B cell (primary cell): ENCODE measurements around the gene ESR2. TPM values are rescaled to one million over a fixed set of nuclear protein-coding genes. Genes with fewer than 3 reads are reported as not detected.

Experiments used
- ATAC-seq: fragments of 200-7000 bp; cut with Tn5 transposase; one replicate; pipeline ENCODE4 v1.10.0; 2021; ENCODE audit warnings: low read depth, mild to moderate bottlenecking, moderate number of reproducible peaks, moderate library complexity
- CTCF ChIA-PET: fragments of 350-600 bp; sonication (Branson Sonifier 250); formaldehyde crosslinking; loops from one replicate; lab custom pipeline; 2021; ENCODE audit warnings: antibody characterized with exemption, inconsistent platforms; lab: Charles Lee
- POLR2A ChIA-PET: fragments of 350-600 bp; sonication (Branson Sonifier 250); formaldehyde crosslinking; loops from one replicate; lab custom pipeline; 2021; ENCODE audit warnings: antibody characterized with exemption; lab: Charles Lee
- DNase-seq: peaks from one replicate; pipeline ENCODE4 v3.0.0; 2013
- H2AFZ ChIP-seq: 2 replicates; pipeline ENCODE4 v1.6.1; 2012; ENCODE audit warnings: mild to moderate bottlenecking, low read depth, low read length; ENCODE audit not compliant: insufficient read depth, poor library complexity, severe bottlenecking
- H3K27ac ChIP-seq, 2 donors: 1 replicate in 1 of 2; 2 replicates in 1 of 2; pipeline ENCODE4 v1.5.1; 2012 to 2013; ENCODE audit warnings: low read length in 2 of 2, mild to moderate bottlenecking in 2 of 2, moderate library complexity in 1 of 2
- H3K27me3 ChIP-seq, 4 experiments: fragments of 200-600 bp in 1 of 4; sonication (generic) in 1 of 4; replicated peaks in 1 of 4; 1 replicate in 2 of 4; 2 replicates in 2 of 4; pipeline versions ENCODE4 v1.6.1 to v1.7.0; 2013 to 2016; ENCODE audit warnings: low read length in 3 of 4, mild to moderate bottlenecking in 2 of 4, mixed read lengths in 1 of 4, moderate library complexity in 1 of 4; ENCODE audit not compliant: insufficient read depth in 4 of 4, control insufficient read depth in 3 of 4; ENCODE audit errors: control extremely low read depth in 1 of 4
- H3K36me3 ChIP-seq, 2 experiments: replicated peaks in 1 of 2; 1 replicate in 1 of 2; 2 replicates in 1 of 2; pipeline versions ENCODE4 v1.6.1 to v1.7.1; 2013; ENCODE audit warnings: low read length in 1 of 2; ENCODE audit not compliant: insufficient read depth in 2 of 2, control insufficient read depth in 1 of 2; ENCODE audit errors: control extremely low read depth in 1 of 2, extremely low read depth in 1 of 2
- H3K4me1 ChIP-seq, 2 donors: fragments of 200-600 bp in 1 of 2; sonication (generic) in 1 of 2; 1 replicate in 1 of 2; 2 replicates in 1 of 2; pipeline versions ENCODE4 v1.5.1 to v1.6.1; 2013 to 2017; ENCODE audit warnings: low read length in 2 of 2; ENCODE audit not compliant: control insufficient read depth in 2 of 2, insufficient read depth in 2 of 2
- H3K4me2 ChIP-seq: replicated peaks from 2 replicates; pipeline ENCODE3; 2012; ENCODE audit warnings: mild to moderate bottlenecking, low read depth, low read length; ENCODE audit not compliant: poor library complexity, severe bottlenecking
- H3K4me3 ChIP-seq, 5 experiments: fragments of 200-600 bp in 1 of 5; sonication (generic) in 1 of 5; 1 replicate in 3 of 5; 2 replicates in 2 of 5; pipeline versions ENCODE4 v1.5.1 to v1.7.0; 2011 to 2016; ENCODE audit warnings: low read length in 4 of 5, mild to moderate bottlenecking in 4 of 5, low read depth in 2 of 5, control low read depth in 1 of 5, moderate library complexity in 1 of 5; ENCODE audit not compliant: insufficient read depth in 1 of 5; ENCODE audit errors: control extremely low read depth in 1 of 5, extremely low read depth in 1 of 5
- H3K79me2 ChIP-seq: fragments of 200-600 bp; sonication (generic); one replicate; pipeline ENCODE4 v1.6.0; 2016; ENCODE audit warnings: low read length; ENCODE audit not compliant: control insufficient read depth, insufficient read depth
- H3K9ac ChIP-seq: fragments of 200-600 bp; sonication (generic); 2 replicates; pipeline ENCODE4 v1.6.1; 2017; ENCODE audit warnings: mild to moderate bottlenecking, low read length, moderate library complexity
- H3K9me3 ChIP-seq, 3 donors: one replicate each; pipeline versions ENCODE4 v1.6.1 to v1.7.1; 2013; ENCODE audit warnings: low read length in 2 of 3; ENCODE audit not compliant: control insufficient read depth in 2 of 3, insufficient read depth in 1 of 3; ENCODE audit errors: control extremely low read depth in 1 of 3
- H4K20me1 ChIP-seq: 2 replicates; pipeline ENCODE4 v1.6.0; 2012; ENCODE audit warnings: mild to moderate bottlenecking, low read length; ENCODE audit not compliant: insufficient read depth, control insufficient read depth, poor library complexity, severe bottlenecking
- H3K27ac Mint-ChIP-seq: one replicate; pipeline ENCODE4 v1.8.0; 2021; ENCODE audit warnings: mixed read lengths
- H3K27me3 Mint-ChIP-seq: one replicate; pipeline ENCODE4 v1.8.0; 2021; ENCODE audit warnings: mixed read lengths
- H3K4me1 Mint-ChIP-seq: one replicate; pipeline ENCODE4 v1.8.0; 2021; ENCODE audit warnings: mixed read lengths
- H3K4me3 Mint-ChIP-seq: one replicate; pipeline ENCODE4 v1.8.0; 2021; ENCODE audit warnings: mixed read lengths
- H3K9me3 Mint-ChIP-seq: one replicate; pipeline ENCODE4 v1.8.0; 2022; ENCODE audit warnings: mixed read lengths; ENCODE audit not compliant: insufficient read depth
- EZH2 ChIP-seq: IDR thresholded peaks from 2 replicates; pipeline ENCODE4 v1.6.1; 2012; ENCODE audit warnings: borderline replicate concordance, low read depth, mild to moderate bottlenecking, moderate library complexity, low read length; ENCODE audit not compliant: insufficient read depth, poor library complexity, severe bottlenecking
- WGBS: methylation state at CpG from one replicate; pipeline ENCODE4 v1.1.5; 2013; ENCODE audit warnings: missing lambda C conversion rate; ENCODE audit not compliant: insufficient coverage; 5-methylcytosine and 5-hydroxymethylcytosine counted together
- intact Hi-C: fragments of 100-400 bp; cut with micrococcal nuclease; formaldehyde crosslinking; loops from one replicate; pipeline ENCODE4 v1.10.0; 2022
- polyA plus RNA-seq: library from polyadenylated mRNA; depleted of rRNA; stranded (reverse); fragments of >200 nt; gene quantifications from 2 replicates; pipeline ENCODE4 v1.2.3, GENCODE V29; 2012
- total RNA-seq, 2 donors: library from RNA; stranded (reverse); fragments of 120-200 nt in 1 of 2; gene quantifications; 1 replicate in 1 of 2; 2 replicates in 1 of 2; pipeline versions ENCODE4 v1.2.3 to v1.2.4, GENCODE V29; 2013 to 2022
- TF ChIP-seq, protein P1 (sequence below): fragments of 200-600 bp; IDR thresholded peaks from one replicate; pipeline ENCODE4 v1.8.0; 2022; ENCODE audit warnings: antibody characterized with exemption, mild to moderate bottlenecking

The ESR2 gene
- total and polyA plus RNA-seq, 2 donors (not counting 1 experiment from before 2014, with no cell fraction given), result 5.4 to 87.8 TPM

DNA sequence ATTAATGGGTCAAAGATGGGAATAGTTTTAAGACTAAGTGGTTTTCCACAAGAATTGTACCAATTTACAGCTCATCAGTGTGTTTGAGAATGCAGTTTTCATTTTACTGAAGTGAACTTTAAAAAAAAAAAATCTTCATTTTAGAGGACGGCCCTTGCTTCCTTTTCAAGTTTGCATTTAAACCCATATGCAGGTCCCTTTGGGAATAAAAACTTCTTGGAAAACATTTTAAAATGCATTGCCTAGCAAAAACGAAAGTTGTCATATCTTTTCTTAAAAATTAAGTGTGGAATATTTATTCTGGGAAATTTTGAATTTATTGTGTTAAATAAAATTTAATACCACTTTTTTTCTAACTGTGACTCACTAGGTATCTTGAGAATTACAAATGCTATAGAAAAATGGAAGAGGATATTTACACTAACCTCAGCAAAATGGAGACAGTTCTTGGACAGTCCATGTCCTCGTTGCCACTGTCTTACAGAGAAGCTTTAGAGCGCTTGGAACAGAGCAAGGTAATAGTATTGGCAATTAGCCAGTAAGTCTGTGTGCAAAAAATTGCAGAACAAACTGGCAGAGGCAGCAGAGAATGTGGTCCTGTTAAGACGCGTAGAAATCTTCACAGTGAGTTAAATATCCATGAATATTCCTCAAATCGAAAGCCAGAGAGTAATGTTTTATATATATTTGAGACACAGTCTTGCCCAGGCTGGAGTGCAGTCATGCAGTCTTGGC lies 231.6 kb downstream of the ESR2 start:
- CTCF ChIA-PET, result interaction anchor here (0.6 to 1.9 kb wide), 2 partner anchors 232 to 363 kb away, joined by 3 to 8 read pairs; partner anchors contain the start of gene ESR2
- TF ChIP-seq, protein P1, sequence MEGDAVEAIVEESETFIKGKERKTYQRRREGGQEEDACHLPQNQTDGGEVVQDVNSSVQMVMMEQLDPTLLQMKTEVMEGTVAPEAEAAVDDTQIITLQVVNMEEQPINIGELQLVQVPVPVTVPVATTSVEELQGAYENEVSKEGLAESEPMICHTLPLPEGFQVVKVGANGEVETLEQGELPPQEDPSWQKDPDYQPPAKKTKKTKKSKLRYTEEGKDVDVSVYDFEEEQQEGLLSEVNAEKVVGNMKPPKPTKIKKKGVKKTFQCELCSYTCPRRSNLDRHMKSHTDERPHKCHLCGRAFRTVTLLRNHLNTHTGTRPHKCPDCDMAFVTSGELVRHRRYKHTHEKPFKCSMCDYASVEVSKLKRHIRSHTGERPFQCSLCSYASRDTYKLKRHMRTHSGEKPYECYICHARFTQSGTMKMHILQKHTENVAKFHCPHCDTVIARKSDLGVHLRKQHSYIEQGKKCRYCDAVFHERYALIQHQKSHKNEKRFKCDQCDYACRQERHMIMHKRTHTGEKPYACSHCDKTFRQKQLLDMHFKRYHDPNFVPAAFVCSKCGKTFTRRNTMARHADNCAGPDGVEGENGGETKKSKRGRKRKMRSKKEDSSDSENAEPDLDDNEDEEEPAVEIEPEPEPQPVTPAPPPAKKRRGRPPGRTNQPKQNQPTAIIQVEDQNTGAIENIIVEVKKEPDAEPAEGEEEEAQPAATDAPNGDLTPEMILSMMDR, result no peak
- TF ChIP-seq EZH2, result no peak
- Mint-ChIP-seq H3K27ac (no peak overlapping the region), H3K9me3 (no peaks in the 10 kb centered on the region), H3K4me1 (no peaks in the 10 kb centered on the region), H3K27me3 (no peaks in the 10 kb centered on the region), H3K4me3 (no peak overlapping the region)
- H3K4me1 ChIP-seq, result no peaks in the 10 kb centered on the region
- 100% methylated on average over 2 of the region's 7 CpGs for WGBS
- H2AFZ ChIP-seq, result no peak overlapping the region
- H3K79me2 ChIP-seq, result no peaks in the 10 kb centered on the region
- no peaks in the 10 kb centered on the region for H3K9me3 ChIP-seq
- no peak for ATAC-seq
- no peaks in the 10 kb centered on the region for H4K20me1 ChIP-seq
- H3K4me2 ChIP-seq, result no peak overlapping the region
- no peak overlapping the region for H3K9ac ChIP-seq
- H3K36me3 ChIP-seq, result peaks cover 0 to 3% of the 10 kb centered on the region in 2 experiments
- H3K27ac ChIP-seq, result no peak overlapping the region
- no peak for DNase-seq
- H3K4me3 ChIP-seq, result no peak overlapping the region
- POLR2A ChIA-PET, result no interaction called here
- no peaks in the 10 kb centered on the region for H3K27me3 ChIP-seq
- intact Hi-C loops, result no loop called here

DNA sequence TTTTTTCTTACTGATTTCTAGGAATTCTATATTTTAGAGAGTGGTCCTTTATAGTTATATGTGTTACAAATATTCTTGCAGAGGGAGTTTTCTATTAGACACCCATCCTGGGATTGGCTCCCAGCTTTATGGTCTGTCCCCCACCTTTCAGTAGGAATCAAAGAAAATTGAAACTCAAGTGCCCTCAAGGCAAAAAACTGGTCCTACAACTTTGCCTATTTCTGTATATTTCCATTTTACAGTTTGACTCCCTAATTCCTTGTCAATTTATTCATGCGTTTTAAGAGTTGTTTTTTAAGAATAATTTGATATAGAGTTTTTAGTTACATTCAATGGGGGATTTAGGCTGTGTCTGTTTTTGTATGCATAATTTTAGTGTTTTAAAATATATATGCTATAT lies 232.5 kb downstream of the ESR2 start:
- no CpG with 5 or more reads among the region's 1 CpG for WGBS
- peaks cover 0 to 3% of the 10 kb centered on the region in 2 experiments for H3K36me3 ChIP-seq
- no peak overlapping the region for H3K27ac ChIP-seq
- no peaks in the 10 kb centered on the region for H3K9me3 Mint-ChIP-seq
- H3K27ac Mint-ChIP-seq, result no peak overlapping the region
- POLR2A ChIA-PET, result no interaction called here
- H3K27me3 ChIP-seq, result no peaks in the 10 kb centered on the region
- H3K4me2 ChIP-seq, result no peak overlapping the region
- H3K4me3 ChIP-seq, result no peak overlapping the region
- CTCF ChIA-PET, result interaction anchor here (1.9 kb wide), 1 partner anchor 233 kb away, joined by 8 read pairs; the partner anchor contains the start of gene ESR2
- H3K79me2 ChIP-seq, result no peaks in the 10 kb centered on the region
- intact Hi-C loops, result no loop called here
- H3K27me3 Mint-ChIP-seq, result no peaks in the 10 kb centered on the region
- H4K20me1 ChIP-seq, result no peaks in the 10 kb centered on the region
- no peak overlapping the region for H3K9ac ChIP-seq
- H3K4me3 Mint-ChIP-seq, result no peak overlapping the region
- ATAC-seq (no peak), DNase-seq (no peak)
- H3K4me1 ChIP-seq, result no peaks in the 10 kb centered on the region
- no peaks in the 10 kb centered on the region for H3K4me1 Mint-ChIP-seq
- TF ChIP-seq EZH2, result no peak
- TF ChIP-seq, protein P1, result no peak
- no peaks in the 10 kb centered on the region for H3K9me3 ChIP-seq
- no peak overlapping the region for H2AFZ ChIP-seq
